GM19035 (cell line): ENCODE measurements around the gene REXO1.
"Not testable (repeated sequence)": the region's sequence is repeated elsewhere in the genome, so short reads cannot be mapped to it uniquely, and the experiment has no call there.

Source experiments
- ATAC-seq: cut with Tn5 transposase; IDR thresholded peaks from one replicate; pipeline ENCODE4 v1.9.1; 2021; ENCODE audit not compliant: unreplicated experiment

Gene REXO1

DNA sequence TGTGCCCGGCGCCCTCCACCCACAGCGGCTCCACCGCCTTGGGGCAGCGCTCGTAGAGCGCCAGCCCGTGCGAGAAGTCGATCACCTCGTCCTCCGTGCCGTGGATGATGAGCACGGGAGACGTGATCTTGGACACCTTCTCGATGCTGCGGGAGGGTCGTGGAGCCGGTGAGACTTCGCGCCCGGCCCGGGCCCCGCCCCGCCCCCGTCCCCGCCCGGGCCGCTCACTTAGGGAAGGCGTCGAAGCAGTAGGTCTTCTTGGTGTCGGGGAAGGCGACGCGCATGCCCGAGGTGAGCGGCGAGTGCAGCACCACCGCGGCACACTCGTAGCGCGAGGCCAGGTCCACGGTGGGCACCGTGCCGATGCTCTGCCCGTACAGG is 29.0 kb upstream of the REXO1 start:
- ATAC-seq = not testable (repeated sequence)

DNA sequence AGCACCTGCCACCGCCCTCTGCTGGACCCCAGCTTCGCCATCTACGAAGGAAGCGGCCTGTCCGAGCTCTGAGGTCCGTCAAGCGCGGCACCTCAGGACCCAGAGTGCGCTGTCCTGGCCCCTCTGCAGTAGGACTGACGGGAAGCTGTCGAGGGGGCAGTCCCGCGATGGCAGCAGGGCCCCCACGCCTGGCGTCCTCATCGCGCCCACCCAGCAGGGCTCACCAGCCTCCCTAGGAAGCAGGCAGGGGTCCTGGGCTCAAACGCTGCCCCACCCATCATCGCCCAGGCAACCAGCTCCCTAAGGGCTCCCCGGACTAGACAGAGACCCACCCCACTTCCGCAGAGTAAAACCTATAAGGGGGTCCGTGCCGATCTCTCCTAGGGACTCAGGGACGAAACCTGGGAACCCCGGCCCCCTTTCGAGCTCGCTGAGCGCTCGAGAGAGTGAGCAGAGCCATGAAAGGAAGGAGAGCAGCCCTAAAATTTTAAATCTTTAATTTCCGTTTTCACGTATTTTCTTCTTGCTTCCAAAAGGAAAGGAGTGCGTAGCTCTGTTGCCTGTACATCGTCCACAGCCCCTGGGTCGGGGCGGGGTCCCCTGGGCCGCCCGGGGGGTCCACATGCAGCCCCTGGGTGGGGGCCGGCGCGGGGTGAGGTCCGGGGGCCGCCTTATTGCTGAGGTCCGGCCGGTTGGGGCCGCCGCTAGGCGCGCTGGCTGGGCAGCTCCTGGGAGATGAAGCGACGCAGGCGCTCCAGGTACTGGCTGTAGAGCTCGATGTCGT is 28.4 kb upstream of the REXO1 start:
- peak; percentile 3 for ATAC-seq

DNA sequence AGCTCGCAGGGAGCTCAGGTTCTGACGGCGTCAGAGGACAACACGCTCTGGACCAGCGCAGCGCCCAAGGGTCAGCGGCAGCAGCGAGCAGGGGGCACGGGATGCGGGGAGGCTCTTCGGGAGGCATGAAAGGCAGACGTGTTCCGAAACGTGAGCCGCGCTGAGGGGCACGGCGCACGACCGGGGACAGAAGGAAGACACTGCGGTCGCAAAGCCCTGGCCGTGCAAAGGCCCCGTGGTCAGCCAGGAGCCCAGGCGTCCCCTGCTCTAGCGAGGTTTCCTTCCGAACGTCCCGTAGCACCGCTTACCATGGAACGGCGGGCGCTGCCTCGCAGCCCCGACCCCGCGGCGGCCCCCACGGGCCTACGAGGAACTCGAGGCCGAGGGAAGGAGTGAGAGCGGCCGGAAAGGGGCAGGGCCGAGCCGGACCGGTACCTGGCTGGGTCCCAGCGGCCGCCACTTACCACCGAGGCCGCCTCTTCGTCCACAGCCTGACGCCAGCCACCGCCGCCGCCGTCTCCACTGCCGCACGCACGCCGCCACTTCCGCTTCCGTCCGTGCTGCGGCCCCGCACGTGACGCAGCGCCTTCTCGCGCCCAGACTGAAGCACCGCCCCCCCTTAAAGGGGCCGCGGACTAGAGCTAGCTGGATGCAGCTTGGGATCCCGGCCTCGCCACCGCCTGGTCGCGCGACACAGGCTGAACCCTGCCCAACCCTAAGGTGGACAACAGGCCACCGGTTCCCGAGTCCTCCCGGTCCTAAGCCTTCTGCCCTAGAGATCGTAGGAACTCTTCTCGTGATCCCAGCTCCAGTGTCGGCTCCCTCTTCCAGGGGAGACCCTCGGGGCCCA is 27.6 kb upstream of the REXO1 start:
- ATAC-seq = peak; percentile 85

DNA sequence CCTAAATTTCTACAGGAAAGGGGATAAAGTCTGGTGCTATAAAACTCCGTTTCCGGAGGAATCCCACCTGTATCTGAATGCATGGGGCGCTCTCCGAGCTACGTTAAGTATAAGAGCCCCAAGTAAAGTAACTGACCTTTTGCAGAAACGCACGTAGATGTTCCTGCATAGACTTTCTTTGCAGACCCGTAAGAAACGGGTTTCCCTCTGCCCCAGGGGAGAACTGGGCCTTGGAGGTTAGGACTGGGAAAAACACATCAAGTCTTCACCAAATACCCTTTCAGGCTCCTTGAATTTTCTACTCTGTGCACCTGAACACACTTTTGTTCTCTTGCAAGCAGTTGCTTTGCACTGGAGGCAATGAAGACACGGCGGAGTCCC is 27.0 kb upstream of the REXO1 start:
- ATAC-seq = not testable (repeated sequence)

DNA sequence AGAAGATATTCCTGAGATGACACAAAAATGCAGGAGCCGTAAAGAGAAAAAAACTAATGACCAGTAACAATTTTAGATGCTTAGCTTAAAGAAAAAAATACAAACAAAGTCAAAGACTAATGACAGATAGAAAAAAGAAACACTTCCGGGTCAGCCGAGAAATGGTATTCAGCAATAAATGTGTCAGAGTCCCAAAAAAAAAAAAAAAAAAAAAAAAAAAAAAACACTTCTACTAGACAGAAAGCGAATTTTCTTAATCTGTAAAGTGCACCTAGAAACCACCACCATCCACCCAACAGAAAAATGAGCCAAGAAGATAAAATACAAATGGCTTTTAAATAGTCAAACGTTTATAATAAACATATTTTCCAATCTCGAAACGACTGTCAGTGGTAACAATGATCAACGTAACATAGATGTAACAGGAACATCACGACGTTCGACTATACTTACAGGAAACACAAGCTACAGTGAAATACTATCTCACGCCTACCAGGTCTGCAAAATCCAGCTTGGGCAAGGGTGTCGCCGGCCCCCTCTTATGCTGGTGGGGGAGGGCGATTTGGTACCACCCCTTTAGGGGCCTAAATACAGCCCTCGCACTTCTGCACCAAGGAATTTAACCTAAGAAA is 26.4 kb upstream of the REXO1 start:
- no peak for ATAC-seq

DNA sequence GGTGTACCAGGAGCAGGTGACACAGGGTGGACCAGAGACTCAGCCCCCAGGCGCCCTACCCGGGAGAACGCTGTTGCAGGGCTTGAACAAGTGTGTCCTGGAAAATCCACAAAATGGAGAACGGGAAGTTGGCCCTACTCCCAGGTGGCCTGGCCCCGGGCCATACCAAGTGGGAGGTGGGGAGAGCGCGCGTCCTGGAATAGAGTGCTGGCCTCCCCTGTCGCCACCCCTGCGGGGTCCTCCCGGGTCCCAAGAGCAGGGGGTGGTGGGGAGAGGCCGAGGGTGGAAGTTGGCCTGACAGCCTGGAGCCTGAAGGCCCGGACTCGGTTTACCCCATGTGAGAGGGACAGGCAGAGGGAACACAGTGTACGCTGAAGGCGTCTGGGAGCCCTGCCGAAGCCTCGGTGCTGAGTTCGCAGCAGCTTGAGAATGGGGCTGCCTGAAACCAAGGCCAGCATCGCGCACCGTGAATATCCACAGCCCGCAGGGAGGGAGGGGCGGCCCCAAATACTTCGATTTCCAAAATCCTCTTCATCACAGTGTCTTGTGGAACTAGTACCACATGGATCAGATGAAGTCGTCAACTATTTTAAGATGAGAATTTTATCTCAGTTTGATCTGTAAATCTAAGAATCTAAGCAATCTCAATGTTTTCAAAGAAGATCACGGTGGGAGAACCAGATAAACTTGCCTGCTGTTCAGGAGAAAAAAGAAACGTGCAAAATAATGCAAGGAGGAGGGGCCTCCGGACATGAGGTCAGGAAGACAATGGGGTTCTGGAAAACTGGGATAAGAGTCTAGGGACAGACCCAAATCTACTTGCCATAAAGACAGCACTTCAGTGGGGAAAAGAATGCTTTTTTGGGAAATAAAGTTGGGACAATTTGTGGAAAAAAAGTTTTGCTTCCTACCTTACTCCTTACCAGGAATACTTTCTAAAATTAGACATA is 25.5 kb upstream of the REXO1 start:
- no peak for ATAC-seq

DNA sequence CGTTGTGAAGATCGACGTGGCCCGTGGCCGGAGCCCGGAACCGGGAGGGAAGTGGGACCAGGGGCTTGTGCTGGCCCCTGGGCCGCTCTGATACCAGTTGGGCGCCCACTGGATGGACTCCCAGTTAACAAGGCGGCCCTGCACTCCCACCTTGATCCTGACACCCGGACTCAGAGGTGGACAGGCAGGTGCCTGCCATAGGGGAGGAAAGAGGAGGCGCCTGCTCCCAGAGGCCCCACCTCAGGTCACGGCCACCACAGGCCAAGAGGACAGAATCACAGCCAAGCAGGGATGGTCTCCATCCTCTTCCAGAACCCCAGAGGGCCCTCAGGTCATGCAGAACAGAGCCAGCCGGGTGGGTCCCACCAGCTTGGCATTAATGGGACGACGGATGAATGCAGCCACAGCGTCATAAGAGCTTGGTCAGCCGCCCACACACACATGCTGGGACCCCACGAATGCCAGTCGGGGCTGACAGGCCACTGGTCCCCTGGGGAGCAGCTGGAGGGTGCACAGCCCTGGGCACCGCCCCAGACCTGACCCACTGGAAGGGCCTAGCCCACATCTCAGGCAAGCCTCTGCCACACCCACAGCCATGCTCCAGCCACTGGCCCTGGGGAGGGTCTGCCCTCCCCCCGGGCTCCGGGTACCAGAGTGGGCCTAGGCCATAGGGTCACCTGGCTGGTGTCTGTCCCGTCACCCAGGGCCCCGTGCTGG is 24.7 kb upstream of the REXO1 start:
- ATAC-seq = no peak

DNA sequence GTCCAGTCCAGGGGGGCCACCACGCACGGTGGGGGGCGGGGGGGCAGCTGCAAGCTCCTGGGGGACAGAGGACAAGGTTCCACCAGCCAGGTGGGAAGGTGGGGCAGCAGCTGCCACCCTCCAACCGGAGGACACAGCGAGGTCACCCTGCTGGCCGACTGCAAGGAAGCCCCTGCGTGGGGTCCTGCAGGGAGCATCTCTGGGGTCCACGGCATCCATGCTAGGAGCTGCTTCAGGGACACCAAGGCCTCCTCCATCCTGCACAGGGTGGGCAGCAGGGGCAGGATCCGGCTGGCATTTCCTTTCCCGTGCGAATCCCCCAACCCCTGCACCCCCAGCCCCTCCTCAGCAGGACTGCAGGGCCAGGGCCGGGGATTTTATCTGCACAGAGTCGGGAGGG is 23.3 kb upstream of the REXO1 start:
- no peak for ATAC-seq

DNA sequence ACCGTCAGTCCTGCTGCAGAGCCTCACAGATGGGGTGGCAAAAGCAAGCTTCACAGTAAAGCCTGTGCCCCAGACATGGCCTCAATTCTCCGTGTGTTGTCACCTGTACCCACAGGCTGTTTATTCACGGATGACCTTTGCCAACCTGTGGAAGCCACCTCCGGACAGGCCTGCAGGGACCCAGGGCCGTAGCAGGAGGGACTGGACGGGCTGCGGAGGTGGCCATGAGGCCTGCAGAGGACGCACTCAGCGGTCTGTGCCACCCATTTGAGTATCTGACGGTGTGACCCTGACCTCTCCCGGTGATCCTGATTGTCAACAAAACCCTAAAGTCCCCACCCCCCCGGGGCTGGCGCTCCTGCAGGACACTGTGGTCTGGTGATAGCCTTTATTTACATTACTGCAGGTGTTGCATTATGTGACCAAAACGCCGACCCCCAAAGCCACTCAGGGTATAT is 22.9 kb upstream of the REXO1 start:
- no peak for ATAC-seq

DNA sequence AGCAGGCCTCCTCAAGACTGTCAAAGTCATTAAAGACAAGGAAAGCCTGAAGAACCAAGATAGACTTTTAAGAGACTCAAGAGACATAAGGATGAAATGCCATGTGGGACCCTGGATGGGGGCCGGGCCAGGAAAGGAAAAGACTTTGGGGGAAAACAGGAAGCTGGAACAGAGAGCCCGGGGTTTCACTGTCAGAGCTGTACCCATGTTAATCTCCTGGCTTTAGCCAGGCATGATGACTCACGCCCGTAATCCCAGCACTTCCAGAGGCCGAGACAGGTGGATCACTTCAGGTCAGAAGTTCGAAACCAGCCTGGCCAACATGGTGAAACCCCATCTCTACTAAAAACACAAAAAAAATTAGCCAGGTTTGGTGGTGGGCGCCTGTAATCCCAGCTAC is 20.7 kb upstream of the REXO1 start:
- ATAC-seq = no peak

DNA sequence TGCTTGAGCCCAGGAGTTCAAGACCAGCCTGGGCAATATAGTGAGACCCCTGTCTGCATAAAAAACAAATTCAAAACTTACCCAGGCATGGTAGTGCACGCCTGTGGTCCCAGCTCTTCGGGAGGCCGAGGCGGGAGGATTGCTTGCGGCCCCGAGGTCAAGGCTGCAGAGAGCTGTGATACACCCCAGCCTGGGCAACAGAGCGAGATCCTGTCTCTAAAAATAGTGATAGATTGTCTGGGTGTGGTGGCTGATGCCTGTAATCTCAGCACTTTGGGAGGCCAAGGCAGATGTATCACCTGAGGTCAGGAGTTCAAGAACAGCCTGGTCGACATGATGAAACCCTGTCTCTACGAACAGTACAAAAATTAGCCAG is 19.1 kb upstream of the REXO1 start:
- no peak for ATAC-seq

DNA sequence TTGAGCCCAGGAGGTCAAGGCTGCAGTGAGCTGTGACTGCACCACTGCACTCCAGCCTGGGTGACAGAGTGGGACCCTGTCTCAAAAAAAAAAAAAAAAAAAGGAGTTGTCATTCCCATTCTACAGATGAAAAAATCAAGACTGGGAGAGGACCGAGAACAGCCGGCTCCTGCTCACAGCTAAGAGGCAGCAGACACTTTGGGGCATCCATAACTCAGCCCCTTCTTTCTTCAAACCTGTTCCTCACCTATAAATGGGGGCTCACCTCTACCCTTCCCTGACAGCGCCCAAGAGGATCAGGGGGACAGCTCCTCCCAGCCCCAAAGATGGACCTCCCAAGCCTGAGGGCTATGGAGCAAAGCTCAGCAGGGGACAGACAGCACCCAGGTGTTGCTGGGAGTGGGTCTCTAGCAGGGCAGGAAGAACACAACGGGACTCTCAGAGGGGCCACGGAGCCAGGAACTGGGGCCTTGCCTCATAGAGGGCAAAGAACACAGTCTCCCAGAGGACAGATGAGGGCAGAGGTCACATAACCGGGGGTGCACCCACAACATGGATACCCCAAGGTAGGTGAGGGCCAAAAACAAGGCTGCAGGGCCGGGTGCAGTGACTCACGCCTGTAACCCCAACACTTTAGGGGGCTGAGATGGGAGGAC is 18.5 kb upstream of the REXO1 start:
- no peak for ATAC-seq

DNA sequence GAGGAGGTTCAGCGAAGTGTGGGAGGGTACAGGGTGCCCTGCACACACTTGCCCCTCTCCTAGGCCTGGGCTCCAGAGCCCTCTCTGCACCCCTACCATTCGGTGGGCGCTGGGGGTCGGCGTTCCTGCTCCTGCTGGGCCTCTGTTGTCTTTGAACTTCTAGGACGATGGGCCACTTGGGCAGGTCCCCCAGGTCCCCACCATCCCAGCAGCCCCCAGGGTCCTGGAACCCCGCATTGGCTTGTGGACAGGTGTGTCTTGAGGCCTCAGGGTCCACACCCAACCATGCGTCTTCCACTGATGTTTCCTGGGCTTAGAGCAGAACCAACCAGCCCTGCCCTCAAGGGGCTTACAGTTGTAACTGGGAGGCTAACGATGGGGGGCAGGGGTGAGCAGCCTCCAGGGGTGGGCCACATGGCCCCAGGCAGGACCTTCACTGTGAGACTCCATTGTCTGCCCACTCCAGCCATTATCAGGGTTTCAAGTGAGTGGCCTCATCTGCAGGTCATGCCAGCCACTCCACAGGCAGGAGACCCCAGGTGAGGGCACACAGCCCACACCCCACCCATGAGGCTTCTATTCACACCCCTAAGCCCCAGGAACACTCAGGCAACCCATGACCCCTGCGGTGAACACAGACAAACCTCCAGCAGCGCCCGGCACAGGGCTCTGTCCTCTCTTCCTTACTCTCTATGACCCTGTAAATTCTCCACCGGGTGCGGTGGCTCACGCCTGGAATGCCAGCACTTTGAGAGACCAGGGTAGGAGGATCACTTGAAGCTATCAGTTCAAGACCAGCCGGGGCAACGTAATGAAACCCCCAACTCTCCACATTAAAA is 17.1 kb upstream of the REXO1 start:
- no peak for ATAC-seq

DNA sequence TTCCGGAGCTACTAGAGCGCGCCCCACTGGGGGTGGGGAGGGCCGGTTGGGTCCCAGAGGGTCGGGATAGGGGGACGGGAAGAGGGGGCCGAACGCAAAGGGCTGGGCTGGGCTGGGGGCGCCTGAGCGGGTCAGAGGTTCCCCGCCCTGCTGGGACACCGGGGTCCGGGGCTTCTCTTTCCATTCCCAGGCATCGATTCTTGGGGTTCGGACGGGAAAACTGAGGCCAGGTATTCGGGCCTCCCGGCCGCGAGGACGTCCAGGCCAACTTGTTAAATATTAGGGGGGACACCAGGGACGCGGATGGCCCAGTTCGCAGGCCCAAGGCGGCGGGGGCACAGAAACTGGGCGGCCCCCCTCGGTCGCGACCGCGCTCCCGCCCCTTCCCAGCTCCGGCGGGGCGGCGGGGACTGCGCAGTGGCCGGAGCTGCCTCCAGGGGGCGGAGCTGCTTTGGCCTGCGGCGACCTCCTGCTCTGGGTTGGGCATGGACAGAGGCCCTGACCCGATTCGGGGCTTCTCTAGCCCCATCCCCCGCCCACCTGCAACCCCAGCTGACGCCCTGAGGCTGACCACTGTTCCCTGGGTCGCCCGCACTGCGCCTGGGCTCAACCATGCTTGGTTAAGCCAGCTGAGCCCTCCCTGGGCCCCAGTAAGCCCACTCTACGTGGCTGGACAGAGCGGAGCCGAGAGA is 16.3 kb upstream of the REXO1 start:
- no peak for ATAC-seq

DNA sequence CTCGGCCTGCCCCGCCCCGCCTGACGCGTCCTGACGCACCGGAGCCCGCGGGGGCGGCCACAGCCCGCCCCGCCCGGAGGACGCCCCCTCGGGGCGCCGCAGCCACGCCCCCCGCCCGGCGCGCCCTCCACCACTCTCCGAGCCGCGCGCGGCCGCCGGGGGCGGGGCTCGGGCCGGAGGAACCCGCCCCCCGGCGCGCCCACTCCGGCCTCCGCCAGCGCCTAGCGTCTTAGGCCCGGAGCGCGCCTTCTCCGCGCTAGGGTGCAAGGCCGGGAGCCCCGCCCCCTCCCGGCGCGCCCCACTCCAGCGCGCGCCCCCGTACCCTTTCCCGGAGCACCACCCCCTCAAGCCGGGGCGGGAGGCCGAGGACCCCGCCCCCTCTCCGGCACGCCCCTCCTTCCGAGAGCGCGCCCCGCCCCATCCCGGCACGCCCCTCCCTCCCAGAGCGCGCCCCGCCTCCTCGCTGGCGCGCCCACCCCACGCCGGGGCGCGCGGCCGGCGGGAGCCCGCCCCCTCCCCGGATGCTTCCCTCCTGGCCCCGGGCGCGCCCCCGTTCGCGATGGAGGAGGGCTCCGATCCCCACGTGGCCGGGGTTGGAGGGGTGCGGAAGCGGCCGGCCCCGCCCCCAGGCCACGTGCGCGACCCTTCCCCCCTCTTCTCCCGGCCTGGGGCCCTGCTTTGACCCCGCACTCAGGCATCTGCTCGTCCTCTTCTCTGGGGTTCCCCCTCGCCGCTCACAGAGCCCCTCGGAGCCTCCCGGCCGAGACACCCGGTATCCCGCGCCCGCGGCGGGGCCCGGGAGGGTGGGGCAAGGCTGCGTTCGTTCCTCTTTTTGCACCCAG is 15.6 kb upstream of the REXO1 start:
- ATAC-seq = peak; percentile 54

DNA sequence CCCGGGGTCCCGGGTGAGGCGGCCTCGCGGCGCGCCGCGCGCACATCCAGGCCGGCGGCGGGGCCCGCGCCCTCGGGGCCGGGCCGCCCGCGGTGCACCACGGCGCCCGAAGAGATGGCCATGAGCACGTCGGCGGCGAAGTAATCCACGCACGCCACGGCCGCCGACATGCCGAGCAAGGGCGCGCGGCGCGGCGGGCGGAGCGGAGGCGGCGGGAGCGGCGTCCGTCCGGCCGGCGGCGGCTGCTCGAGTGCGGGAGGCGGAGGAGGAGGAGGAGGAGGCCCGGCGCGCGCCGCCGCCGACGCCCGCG is 15.0 kb upstream of the REXO1 start, which contains the start of gene KLF16:
TSS of gene KLF16 (minus strand) at position 252 of the 310 bp plus-strand sequence. CDS start at position 170, 82 bp downstream.
- ATAC-seq = peak; percentile 3
